GM18520 (cell line): ENCODE results near the gene PTPRC.

Experiments
- ATAC-seq: cut with Tn5 transposase; IDR thresholded peaks from one replicate; pipeline ENCODE4 v1.9.1; 2021; ENCODE audit not compliant: unreplicated experiment

PTPRC gene

GRCh38 chr1:198749279-198749678, 110.4 kb downstream of the PTPRC start:
- no peak for ATAC-seq

- ATAC-seq = no peak
Observed at GRCh38 chr1:198750081-198750480, 111.2 kb downstream of the PTPRC start.

- no peak for ATAC-seq
Observed at GRCh38 chr1:198751741-198752140, 112.9 kb downstream of the PTPRC start.

DNA sequence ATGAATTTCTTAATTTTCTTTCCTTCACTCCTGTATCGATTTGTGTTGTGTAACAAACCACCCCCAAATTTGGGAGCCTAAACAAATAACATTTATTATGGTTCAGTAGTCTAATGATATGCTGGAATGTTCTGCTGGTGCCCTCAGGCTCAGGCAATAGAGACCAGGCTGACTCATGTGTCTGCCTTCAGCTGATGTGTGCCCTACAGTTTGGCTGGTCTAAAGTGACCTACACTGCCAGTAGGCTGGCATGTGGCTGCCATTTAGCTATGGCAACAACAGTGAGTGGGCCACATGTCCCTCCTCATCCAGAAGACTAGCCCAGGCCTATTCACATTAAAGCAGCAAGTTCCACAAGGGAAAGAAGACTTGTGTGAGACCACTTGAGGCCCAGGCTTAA, 115.8 kb downstream of the PTPRC start:
- ATAC-seq = no peak

DNA sequence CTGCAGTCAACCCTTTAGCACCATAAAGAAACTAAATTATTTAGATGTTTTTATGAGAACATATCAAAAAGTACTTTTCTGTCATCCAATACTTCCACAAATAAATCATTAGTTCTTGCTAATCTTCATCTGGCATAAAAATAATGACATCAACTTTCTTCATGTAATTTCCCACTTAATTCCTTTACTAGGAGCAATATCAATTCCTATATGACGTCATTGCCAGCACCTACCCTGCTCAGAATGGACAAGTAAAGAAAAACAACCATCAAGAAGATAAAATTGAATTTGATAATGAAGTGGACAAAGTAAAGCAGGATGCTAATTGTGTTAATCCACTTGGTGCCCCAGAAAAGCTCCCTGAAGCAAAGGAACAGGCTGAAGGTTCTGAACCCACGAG, 116.9 kb downstream of the PTPRC start:
- ATAC-seq = no peak

GRCh38 chr1:198756470-198756869, 117.6 kb downstream of the PTPRC start:
- no peak for ATAC-seq

DNA sequence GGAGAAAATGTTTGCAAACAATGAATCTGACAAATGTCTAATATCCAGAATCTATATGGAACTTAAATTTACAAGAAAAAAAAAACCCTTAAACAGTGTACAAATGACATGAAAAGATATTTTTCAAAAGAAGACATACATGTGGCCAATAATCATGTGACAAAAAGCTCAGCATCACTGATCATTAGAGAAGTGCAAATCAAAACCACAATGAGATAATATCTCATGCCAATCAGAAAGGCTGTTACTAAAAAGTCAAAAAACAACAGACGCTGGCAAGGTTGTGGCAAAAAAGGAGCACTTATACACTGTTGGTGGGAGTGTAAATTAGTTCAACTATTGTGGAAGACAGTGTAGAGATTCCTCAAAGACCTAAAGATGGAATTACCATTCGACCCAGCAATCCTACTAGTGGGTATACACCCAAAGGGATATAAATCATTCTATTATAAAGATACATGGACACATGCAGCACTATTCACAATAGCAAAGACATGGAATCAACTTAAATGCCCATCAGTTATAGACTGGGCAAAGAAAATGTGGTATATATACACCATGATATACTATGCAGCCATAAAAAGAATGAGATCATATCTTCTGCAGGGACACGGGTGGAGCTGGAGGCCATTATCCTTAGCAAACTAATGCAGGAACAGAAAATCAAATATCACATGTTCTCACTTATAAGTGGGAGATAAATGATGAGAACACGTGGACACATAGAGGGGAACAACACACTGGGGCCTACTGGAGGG, 123.2 kb downstream of the PTPRC start:
- ATAC-seq = no peak

GRCh38 chr1:198763298-198763714, 124.5 kb downstream of the PTPRC start:
- ATAC-seq = no peak

DNA sequence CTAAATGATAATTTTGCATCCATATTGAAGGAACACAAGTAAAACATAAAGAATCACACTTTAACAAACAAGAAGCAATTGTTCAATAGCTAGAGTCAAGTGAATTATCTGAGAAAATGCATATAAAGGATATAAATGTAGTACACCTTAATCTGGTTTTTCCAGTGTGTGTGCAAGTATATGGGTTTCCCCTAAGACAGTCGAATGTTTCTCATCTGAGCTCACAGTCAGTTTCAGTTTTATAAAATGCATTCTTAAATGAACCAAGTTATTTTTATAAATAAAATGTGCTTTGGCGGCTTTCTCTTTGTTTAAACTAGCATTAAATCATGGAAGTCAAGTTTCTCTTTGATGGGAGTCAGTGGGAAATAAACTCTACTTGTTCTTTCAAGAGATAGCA, 125.9 kb downstream of the PTPRC start:
- no peak for ATAC-seq

- no peak for ATAC-seq
Observed at GRCh38 chr1:198765416-198765815, 126.6 kb downstream of the PTPRC start.

DNA sequence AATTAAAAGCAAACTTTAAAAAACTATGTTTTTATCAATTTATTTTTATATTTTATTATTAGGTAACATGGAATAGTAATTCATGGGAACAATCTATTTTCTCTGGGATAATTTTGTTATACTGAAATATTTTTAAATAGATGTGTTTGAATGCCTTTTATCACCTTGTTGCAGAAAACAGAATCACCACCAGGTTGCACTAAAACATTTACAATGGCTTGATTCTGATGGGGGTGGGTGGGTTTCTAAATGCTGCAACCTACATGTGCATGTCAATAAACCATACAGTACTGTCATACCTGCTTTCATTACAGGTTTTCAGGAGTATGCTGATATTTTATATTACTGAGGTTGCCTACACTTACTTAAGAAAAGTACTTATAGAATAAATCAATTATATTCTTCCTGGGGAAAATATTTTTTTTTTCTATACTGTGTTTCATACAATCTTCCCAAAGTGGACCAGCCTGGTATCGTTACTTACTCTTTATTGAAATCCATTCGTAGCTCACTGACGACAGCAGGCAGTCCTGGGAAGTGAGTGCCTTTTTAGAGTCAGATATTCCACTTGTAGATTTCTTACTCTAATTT, 132.8 kb downstream of the PTPRC start:
- ATAC-seq = no peak

DNA sequence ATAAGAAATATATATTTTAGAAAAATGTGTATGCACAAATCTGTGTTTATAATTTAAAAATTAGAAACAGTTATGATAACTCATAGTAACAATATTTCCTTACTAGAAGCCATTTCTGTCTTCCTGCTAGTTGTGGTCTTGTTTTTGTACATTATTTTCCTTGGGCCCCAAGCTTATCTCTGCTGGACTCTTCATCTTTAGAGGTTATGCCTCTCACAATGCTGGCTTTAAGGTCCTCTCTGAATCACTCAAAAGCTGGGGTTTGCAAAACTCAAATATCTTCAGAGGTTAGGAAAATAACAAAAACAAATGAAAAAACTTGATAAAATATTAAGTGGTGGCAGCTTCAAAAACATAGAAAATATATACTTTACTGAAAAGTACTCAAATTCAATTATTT, 133.8 kb downstream of the PTPRC start:
- ATAC-seq = no peak

- ATAC-seq = no peak
Observed at GRCh38 chr1:198773030-198773429, 134.2 kb downstream of the PTPRC start.

DNA sequence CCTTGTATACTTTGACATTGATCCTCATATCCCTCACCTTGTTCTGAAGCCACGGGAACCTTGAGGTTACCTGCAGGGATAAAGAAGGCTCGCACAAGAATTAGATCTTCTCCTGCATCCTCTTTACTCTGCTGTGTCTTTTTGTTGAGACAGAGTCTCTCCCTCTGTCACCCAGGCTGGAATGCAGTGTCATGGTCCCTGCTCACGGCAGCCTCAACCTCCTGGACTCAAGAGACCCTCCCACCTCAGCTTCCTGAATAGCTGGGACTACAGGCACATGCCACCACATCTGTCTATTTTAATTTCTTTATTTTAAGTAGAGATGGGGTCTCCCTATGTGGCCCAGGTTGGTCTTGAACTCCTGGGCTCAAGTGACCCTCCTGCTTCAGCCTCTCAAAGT, 134.7 kb downstream of the PTPRC start:
- no peak for ATAC-seq

GRCh38 chr1:198774421-198774820, 135.6 kb downstream of the PTPRC start:
- ATAC-seq = no peak

GRCh38 chr1:198775606-198776005, 136.8 kb downstream of the PTPRC start:
- ATAC-seq = no peak

DNA sequence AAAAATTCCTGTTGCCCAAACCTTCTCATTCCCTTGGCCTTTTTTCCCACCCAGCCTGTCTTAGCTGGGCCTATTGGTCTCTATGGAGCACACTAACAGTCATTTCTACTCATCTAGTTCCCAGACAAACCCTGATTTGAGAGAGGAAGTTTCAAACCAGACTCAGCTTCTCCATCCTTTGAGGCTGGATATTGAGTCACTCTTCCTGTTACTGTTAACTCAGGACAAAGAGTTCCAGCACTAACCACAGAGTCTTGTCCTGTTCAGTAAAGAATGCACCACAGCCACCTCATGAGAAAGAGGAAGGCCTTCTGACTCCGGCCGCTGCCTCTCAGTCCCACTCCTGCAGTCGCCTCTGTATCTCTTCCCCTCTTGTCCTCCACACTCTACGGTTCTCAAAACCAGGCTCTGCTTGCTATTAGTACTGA, 137.8 kb downstream of the PTPRC start:
- no peak for ATAC-seq

- ATAC-seq = no peak
Observed at GRCh38 chr1:198778049-198778448, 139.2 kb downstream of the PTPRC start.

DNA sequence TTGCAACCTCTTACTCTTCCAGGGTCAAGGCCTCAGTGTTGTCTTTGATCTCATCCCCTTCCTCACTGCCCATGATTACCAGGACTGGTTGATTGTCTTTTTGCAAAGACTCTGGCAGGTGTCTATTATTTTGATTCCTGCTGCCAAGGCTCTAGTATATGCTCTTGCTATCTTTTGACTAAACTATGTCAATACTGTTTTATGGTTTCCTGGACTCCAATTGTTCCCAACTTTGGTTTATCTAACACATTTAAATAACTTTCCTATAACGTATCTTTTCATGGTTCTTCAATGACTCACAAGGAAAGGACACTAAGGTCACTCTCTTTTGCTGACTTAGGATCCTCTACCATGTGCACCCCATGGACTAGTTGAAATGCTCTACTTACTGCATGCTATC, 141.5 kb downstream of the PTPRC start:
- ATAC-seq = no peak

GRCh38 chr1:198788561-198789064, 149.8 kb downstream of the PTPRC start:
- no peak for ATAC-seq

- ATAC-seq = no peak
Observed at GRCh38 chr1:198793714-198794113, 154.9 kb downstream of the PTPRC start.

- ATAC-seq = no peak
Observed at GRCh38 chr1:198794498-198794897, 155.7 kb downstream of the PTPRC start.

DNA sequence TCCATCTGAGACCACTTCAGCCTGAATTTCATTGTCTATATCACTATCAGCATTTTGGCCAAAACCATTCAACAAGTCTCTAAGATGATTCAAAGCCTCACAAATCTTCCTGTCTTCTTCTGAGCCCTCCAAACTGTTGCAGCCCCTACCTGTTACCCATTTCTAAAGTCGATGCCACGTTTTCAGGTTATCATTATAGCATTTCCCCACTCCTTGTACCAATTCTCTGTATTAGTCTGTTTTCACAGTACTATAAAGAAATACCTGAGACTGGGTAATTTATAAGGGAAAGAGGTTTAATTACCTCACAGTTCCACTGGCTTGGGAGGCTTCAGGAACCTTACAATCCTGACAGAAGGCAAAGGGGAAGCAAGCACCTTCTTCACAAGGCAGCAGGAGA, 158.8 kb downstream of the PTPRC start:
- no peak for ATAC-seq
